Measurements from ENCODE around the gene UBAP2L.

- TF ChIP-seq, protein P1, sequence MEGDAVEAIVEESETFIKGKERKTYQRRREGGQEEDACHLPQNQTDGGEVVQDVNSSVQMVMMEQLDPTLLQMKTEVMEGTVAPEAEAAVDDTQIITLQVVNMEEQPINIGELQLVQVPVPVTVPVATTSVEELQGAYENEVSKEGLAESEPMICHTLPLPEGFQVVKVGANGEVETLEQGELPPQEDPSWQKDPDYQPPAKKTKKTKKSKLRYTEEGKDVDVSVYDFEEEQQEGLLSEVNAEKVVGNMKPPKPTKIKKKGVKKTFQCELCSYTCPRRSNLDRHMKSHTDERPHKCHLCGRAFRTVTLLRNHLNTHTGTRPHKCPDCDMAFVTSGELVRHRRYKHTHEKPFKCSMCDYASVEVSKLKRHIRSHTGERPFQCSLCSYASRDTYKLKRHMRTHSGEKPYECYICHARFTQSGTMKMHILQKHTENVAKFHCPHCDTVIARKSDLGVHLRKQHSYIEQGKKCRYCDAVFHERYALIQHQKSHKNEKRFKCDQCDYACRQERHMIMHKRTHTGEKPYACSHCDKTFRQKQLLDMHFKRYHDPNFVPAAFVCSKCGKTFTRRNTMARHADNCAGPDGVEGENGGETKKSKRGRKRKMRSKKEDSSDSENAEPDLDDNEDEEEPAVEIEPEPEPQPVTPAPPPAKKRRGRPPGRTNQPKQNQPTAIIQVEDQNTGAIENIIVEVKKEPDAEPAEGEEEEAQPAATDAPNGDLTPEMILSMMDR (conservative IDR thresholded peaks at IDR 0.05; ENCODE audit: low read length): no peak
- TF ChIP-seq EZH2phosphoT487 (IDR thresholded peaks at IDR 0.05; ENCODE audit: borderline replicate concordance): no peak
Observed at GRCh38 chr1:154221278-154222001, 685 bp downstream of the UBAP2L start.
